Measurements from ENCODE around the gene RASL11B. TPM values are rescaled to one million over a fixed set of nuclear protein-coding genes. Genes with fewer than 3 reads are reported as not detected.

Gene RASL11B
- total RNA-seq, 1 donor from 2014 or later = 13.0 TPM

DNA sequence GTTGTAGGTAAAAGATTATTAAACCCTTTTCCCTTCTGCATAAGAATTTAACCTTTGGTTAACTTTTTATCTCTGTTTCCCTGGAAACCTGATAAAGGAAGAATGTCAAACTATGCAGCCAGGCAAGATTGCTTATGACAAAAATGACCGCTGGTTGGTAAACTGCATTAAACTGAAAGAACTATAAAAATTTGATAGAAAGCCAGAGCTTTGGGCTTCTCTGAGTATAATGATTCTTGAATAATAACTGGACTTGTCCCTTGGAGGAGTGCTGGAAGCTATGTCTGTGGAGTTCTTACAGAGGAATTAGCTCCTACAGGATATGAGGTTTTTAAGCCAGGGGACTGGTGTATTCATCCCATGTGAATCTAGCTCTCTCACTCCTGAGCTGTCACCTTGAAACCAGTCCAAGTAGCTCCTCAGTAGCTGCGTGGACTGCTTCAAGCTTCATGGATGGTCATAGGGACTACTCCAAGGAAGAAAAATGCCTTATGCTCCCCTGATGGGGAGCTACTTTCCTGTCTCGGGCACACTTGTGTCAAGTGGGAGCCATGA, 52.0 kb downstream of the RASL11B start:
- DNase-seq (ENCODE audit: low spot score) = peak; percentile 82

- DNase-seq (ENCODE audit: low spot score) = peak; percentile 72
Measured at GRCh38 chr4:52915191-52915590, 53.1 kb downstream of the RASL11B start.

DNA sequence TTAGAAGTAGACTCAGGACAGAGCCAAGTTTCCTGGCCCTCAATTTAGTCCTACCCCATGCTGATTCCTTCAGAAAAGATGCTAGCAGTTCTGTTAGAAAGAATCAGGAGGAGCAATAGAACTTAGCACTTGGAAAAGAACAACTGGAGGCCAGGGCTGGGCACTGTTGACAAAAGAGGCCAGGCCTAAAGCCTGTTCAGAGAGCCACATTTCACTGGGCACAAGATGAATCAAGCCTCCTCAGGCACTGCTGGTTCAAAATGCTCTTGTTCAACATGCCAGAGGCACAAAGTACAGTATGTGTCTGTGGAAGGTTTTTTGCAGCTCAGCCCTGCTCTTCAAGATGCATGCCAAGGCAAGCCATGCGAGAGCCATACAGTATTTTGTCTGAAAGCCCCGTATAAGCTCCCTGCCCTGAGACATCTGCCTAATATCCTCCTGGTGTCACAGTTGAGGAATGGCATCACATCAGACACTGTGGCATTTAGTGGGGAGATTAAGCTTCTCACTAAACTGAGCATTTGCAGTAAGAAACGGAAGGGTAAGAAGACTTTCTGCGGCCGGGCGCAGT, 53.7 kb downstream of the RASL11B start:
- peak; percentile 78 for DNase-seq (ENCODE audit: low spot score)

Other genes starting within 250 kb of the RASL11B start
- 19.0 TPM for gene USP46, start 203.0 kb upstream of the RASL11B start, total RNA-seq (ENCODE audit: insufficient read depth, low replicate concordance)
- 3.9 TPM for gene ERVMER34-1, start 110.9 kb upstream of the RASL11B start, total RNA-seq (ENCODE audit: insufficient read depth, low replicate concordance)

Data from umbilical cord (tissue), 2 donors.